ENCODE measurements around the gene NCOR2. TPM values are rescaled to one million over a fixed set of nuclear protein-coding genes. Genes with fewer than 3 reads are reported as not detected.

Gene NCOR2
- total RNA-seq, 1 experiment from 2014 or later = 325 TPM

DNA sequence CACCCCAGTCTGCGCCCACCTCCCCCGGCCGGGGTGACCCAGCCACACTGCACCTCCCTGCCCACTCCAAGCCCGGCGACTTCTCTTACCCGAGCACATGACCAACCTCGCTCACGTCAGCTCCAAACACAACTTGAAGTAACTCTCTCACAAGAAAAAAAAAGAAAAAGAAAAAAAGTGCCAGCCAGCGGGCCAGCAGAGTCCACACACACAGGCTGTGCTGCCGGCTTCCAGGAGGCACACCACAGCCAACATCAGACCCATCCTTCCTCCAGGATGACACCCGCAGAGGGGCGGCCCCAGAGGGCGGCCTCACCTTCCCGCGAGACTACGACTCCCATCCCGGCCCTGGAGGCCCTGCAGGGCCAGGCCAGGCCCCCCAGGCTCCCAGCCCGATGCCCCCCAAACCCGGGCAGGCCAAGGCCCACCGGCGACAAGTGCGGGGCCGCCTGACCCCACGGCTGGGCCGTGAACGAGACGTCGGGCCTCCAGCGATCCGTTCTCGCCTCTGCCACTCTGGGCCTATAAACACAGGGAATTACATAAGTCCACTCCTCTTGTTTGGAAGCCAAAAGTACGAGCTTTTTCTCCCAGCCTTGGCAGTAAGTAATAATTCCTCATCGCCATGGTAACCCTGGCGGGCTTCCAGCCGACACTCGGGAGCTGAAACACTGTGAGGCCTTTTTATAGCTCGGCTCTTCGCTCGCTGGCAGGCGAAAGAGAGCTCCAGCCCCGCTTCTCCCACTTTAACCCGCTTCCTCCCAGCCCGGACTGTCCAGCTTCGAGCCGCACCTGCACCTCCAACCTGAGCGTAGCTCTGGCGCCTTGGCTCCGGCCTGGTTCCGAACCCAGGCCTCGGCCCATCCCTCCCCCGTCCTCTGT lies 49.1 kb downstream of the NCOR2 start:
- TF ChIP-seq CTCF (IDR thresholded peaks at IDR 0.05; ENCODE audit: unreplicated experiment) = no peak
- CTCF ChIA-PET = interaction anchor here (0.5 to 2.4 kb wide), 11 partner anchors 8 to 254 kb away, joined by 3 to 13 read pairs (median 4); no protein-coding TSS in a partner anchor
- Mint-ChIP-seq H3K4me1 (ENCODE audit: low read depth, unreplicated experiment) (peaks cover 62% of the 10 kb centered on the region), H3K27ac (ENCODE audit: unreplicated experiment) (peak overlapping the region; percentile 95), H3K4me3 (ENCODE audit: low read depth, unreplicated experiment) (peak overlapping the region; percentile 79), H3K36me3 (ENCODE audit: insufficient read depth, unreplicated experiment) (peaks cover 87% of the 10 kb centered on the region), H3K9me3 (ENCODE audit: low read depth, unreplicated experiment) (no peaks in the 10 kb centered on the region), H3K27me3 (ENCODE audit: unreplicated experiment) (no peaks in the 10 kb centered on the region)
- DNase-seq = peak; percentile 96
- intact Hi-C loops (cut with micrococcal nuclease; ENCODE audit: unreplicated experiment) = loop anchor here (5.0 kb wide), 1 partner anchor 229 kb away; no protein-coding TSS in a partner anchor
- BruUV-seq (replicated peaks) = TSS peak; percentile 30

All from Calu3 (cell line).